ENCODE measurements around the gene ERCC6L2. TPM values are rescaled to one million over a fixed set of nuclear protein-coding genes. Genes with fewer than 3 reads are reported as not detected.

ERCC6L2 gene
- total and polyA plus RNA-seq, 9 of the 15 experiments (the other 6 are each of a cell fraction or from before 2014, with no cell fraction given) = 7.8 to 42.8 (median 23.6) TPM

GRCh38 chr9:96008502-96009222 lies 133.2 kb downstream of the ERCC6L2 start (continued):
- TF ChIP-seq ZNF644 (tag; IDR thresholded peaks at IDR 0.05; ENCODE audit: low read depth) = 0 out of 2 replicates have a peak, but pooled peaks have one; percentile 44
- TF ChIP-seq ZNF584 (CRISPR knock-in tag; IDR thresholded peaks at IDR 0.05; ENCODE audit: low read depth) = peak; percentile 60; the same call in 1 of the 2 replicates
- TF ChIP-seq TFAP4 (CRISPR knock-in tag; IDR thresholded peaks at IDR 0.05; ENCODE audit: borderline replicate concordance) = peak; percentile 80
- no peak; the same call in 1 of the 2 replicates for TF ChIP-seq ZBTB12 (CRISPR knock-in tag; IDR thresholded peaks at IDR 0.05)
- peak; percentile 77 for TF ChIP-seq CEBPB (tag; IDR thresholded peaks at IDR 0.05)
- TF ChIP-seq USF2 (CRISPR knock-in tag; IDR thresholded peaks at IDR 0.05) = peak; percentile 17; the same call in 1 of the 2 replicates
- no peak for TF ChIP-seq HNRNPLL (IDR thresholded peaks at IDR 0.05; ENCODE audit: low read depth, low read length, poor library complexity, severe bottlenecking)
- TF ChIP-seq PHF8 (IDR thresholded peaks at IDR 0.05; ENCODE audit: borderline replicate concordance, low read length) = no peak
- 0 out of 2 replicates have a peak, but pooled peaks have one; percentile 17 for TF ChIP-seq VEZF1 (CRISPR knock-in tag; IDR thresholded peaks at IDR 0.05)
- no peak for TF ChIP-seq FOXA3 (CRISPR knock-in tag; conservative IDR thresholded peaks at IDR 0.05 in 1 of 2, IDR thresholded peaks at IDR 0.05 in 1 of 2)
- TF ChIP-seq USF1 (CRISPR knock-in tag; IDR thresholded peaks at IDR 0.05) = peak; percentile 50; the same call in 1 of the 2 replicates
- TF ChIP-seq POLR3G (IDR thresholded peaks at IDR 0.05; ENCODE audit: extremely low read depth, insufficient read length, insufficient replicate concordance) = no peak
- no peak for TF ChIP-seq CBX3 (IDR thresholded peaks at IDR 0.05; ENCODE audit: borderline replicate concordance in 1 of 2, low read length in 2 of 2)
- TF ChIP-seq CEBPG (CRISPR knock-in tag; IDR thresholded peaks at IDR 0.05) = peak; percentile 39; the same call in 1 of the 2 replicates
- peak; percentile 61 to 71 for TF ChIP-seq CEBPG (tag; conservative IDR thresholded peaks at IDR 0.05 in 1 of 2, IDR thresholded peaks at IDR 0.05 in 1 of 2)
- TF ChIP-seq SETDB1 (IDR thresholded peaks at IDR 0.05; ENCODE audit: low read length) = no peak
- TF ChIP-seq GABPA (tag; conservative IDR thresholded peaks at IDR 0.05; ENCODE audit: low read depth) = no peak
- TF ChIP-seq RNF2 (IDR thresholded peaks at IDR 0.05) = no peak
- TF ChIP-seq ID3 (CRISPR knock-in tag; IDR thresholded peaks at IDR 0.05) = no peak
- TF ChIP-seq ID3 (tag; IDR thresholded peaks at IDR 0.05) = no peak
- no peak for TF ChIP-seq HNRNPH1 (optimal IDR thresholded peaks at IDR 0.05; ENCODE audit: low read depth, low read length)

Measured in K562 (cell line).